Panc1 (cell line): ENCODE data around the gene GDF10.

Experiments used
- CTCF ChIP-seq: fragments of 450-650 bp; IDR thresholded peaks from 2 replicates; pipeline ENCODE4 v1.5.1; 2017; ENCODE audit warnings: mild to moderate bottlenecking
- POLR2AphosphoS5 ChIP-seq: IDR thresholded peaks from 2 replicates; pipeline ENCODE4 v1.6.1; 2012; ENCODE audit warnings: mild to moderate bottlenecking, low read depth, low read length, moderate library complexity

GRCh38 chr10:47294501-47294900 lies 5.5 kb upstream of the GDF10 start:
- no peak for TF ChIP-seq CTCF
- no peak for TF ChIP-seq POLR2AphosphoS5
